Measurements from ENCODE around the gene ZNF711.
"Not testable (repeated sequence)": the region's sequence is repeated elsewhere in the genome, so short reads cannot be mapped to it uniquely, and the experiment has no call there.

The ZNF711 gene

DNA sequence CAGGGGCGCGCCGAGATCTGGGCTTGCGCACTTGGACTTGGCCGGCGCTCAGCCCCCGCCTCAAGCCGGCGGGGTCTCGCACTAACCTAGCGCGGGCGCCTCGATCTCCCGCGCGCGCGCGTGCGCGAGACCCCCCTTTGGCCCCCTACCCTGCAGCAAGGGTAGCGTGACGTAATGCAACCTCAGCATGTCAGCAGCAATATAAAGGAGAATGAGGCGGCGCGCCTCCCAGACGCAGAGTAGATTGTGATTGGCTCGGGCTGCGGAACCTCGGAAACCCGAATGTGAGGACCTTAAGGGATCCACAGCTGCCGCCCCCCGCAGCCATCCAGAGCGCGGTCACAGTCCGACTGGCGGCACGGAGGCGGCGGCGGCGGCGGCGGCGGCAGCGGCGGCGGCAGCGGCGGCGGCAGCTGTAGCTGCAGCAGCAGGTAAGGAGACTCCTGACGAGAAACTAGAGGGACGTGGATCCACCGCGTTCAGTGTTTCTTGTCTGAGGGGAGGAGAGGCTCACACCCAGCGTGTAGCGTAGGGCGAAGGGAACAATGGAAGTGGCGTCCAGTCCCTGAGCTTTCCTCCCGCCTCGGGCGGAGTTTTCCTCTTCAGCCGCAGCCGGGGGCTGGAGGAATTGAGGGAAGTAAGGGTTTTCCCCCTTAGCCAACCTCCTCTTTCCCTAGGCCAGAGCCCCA lies at the start of gene ZNF711, which contains the start of gene SATL1:
ZNF711 (plus strand) TSS at position 231 of the 689 bp plus-strand sequence. CDS start 3,582 bp downstream, outside the sequence.
SATL1 (minus strand) TSS at position 19 of the 689 bp plus-strand sequence. CDS start 134,811 bp downstream, outside the sequence.
- DNase-seq, result peak; percentile 46

DNA sequence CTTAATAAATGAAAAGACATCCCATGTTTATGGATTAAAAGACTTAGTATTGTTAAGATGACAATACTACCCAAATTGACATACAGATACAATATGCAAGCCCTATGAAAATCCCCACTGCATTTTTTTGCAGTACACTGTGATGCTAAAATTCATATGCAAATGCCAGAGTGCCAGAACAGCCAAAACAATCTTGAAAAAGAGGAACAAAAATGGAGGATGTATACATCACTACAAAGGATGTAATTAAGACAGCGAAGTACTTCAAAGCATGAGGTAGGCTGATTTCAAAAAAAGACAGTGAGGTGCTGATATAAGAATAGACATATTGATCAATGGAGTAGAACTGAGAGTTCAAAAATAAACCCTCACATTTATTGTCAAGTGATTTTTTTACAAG lies 47.5 kb upstream of the ZNF711 start:
- DNase-seq, result no peak

DNA sequence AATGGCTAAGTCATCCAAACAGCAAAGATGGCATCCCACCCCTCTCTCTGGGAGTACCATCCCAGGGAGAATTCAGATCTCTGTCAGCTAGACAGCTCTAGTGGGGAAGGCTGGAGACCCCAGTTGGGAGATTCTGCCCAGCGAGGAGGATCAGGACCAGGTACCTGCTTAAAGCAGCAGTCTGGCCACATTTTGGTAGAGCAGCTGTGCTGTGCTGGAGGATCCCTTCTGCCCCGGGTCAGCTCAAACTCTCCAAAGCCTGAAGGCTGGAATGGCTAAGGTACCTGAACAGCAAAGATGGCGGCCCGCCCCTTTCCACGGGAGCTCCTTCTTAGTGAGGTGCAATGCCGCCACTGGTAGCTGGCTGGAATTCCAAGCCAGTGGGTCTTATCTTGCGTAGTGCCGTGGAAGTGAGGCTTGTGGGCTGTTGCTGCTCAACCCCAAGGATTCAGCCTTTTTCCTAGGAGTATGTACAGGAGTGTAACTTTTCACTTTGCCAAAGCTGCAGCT lies 40.3 kb upstream of the ZNF711 start:
- DNase-seq, result no peak

DNA sequence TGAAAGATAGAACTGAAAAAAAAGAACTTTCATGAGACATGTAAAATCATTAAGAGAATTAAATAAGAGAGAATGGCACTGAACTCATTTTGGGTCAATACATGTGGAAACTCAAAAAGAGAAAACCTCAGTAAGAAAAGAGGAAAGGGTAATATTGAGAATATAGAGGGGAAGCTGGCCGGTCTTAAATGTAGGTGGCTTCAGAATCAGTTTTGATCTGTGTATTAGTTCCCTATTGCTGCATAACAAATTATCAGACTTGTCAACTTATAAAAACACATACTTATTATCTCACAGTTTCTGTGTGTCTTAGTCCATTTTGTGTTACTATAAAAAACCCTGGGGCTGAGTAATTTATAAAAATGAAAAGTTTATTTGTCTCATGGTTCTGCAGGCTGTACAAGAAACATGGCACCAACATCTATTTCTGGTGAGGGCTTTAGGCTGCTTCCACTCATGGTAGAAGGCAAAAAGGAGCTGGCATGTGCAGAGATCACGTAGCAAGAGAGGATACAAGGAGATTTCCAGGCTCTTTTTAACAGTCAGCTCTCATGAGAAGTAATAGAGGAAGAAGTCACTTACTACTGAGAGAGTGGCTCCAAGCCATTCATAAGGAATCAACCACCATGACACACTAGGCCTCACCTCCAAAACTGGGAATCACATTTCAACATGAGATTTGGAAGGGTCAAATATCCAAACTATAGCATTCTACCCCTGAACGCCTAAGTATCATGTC lies 29.8 kb upstream of the ZNF711 start:
- DNase-seq, result no peak

DNA sequence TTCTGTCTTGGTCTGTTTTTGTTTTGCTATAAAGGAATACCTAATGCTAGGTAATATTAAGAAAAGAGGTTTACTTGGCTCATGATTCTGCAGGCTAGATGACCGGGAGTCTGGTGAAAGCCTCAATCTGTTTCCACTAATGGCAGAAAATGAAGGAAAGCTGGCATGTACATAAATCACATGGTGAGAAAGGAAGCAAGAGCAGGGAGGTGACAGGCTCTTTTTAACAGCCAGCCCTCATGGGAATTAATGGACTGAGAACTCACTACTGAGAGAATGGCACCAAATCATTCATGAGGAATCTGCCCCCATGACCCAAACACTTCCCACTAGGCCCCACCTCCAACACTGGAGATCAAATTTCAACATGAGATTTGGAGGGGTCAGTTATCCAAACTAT lies 27.8 kb upstream of the ZNF711 start:
- DNase-seq, result no peak

GRCh38 chrX:85221361-85221760 lies 22.4 kb upstream of the ZNF711 start:
- no peak for DNase-seq

- no peak for DNase-seq
Measured at GRCh38 chrX:85223359-85223758, 20.4 kb upstream of the ZNF711 start.

- peak; percentile 1 for DNase-seq
Measured at GRCh38 chrX:85243155-85243554, 636 bp upstream of the ZNF711 start.

- DNase-seq, result peak; percentile 36
Measured at GRCh38 chrX:85244450-85245211, 840 bp downstream of the ZNF711 start.

DNA sequence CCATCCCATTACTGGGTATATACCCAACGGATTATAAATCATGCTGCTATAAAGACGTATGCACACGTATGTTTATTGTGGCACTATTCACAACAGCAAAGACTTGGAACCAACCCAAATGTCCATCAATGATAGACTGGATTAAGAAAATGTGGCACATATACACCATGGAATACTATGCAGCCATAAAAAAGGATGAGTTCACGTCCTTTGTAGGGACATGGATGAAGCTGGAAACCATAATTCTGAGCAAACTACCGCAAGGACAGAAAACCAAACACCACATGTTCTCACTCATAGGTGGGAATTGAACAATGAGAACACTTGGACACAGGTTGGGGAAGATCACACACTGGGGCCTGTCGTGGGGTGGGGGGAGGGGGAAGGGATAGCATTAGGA lies 41.5 kb downstream of the ZNF711 start:
- not testable (repeated sequence) for DNase-seq

- DNase-seq, result no peak
Measured at GRCh38 chrX:85288992-85289723, 45.4 kb downstream of the ZNF711 start.

DNA sequence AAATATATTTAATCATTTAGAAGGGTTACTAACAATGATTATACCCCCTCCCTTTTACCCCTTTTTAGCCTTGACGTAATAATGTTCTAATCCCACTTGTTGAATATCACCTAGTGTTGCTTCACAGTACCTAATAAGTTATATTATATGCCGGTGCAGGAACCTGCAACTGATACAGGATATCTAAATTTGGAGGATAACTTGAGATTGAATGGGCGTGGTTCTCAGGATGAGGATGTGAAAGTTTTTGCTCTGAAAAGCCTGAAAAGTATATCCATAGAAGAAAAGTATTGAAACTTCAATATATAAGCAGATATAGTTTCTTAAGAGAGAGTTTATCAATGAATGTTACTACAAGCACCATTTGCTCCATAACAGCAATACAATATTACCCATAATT lies 59.8 kb downstream of the ZNF711 start:
- DNase-seq, result no peak

GRCh38 chrX:85309717-85310116 lies 65.9 kb downstream of the ZNF711 start:
- DNase-seq, result no peak

DNA sequence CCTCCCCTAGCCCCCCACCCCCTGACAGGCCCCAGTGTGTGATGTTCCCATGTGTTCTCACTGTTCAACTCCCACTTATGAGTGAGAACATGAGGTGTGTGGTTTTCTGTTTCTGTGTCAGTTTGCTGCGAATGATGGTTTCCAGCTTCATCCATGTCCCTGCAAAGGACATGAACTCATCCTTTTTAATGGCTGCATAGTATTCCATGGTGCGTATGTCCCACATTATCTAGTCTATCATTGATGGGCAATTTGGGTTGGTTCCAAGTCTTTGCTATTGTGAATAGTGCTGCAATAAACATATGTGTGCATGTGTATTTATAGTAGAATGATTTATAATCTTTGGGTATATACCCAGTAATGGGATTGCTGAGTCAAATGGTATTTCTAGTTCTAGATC lies 67.6 kb downstream of the ZNF711 start:
- DNase-seq, result not testable (repeated sequence)
